ENCODE data around the gene E2F6.

- TF ChIP-seq CTCF (IDR thresholded peaks at IDR 0.05; ENCODE audit: insufficient read depth, low read length) (no peak), GABPA (IDR thresholded peaks at IDR 0.05; ENCODE audit: low read depth) (no peak), POLR2AphosphoS5 (IDR thresholded peaks at IDR 0.05; ENCODE audit: low read depth) (no peak), SPI1 (IDR thresholded peaks at IDR 0.05; ENCODE audit: borderline replicate concordance, low read depth) (no peak), REST (IDR thresholded peaks at IDR 0.05; ENCODE audit: insufficient replicate concordance, low read depth) (no peak)
Measured at GRCh38 chr2:11458753-11459152, 7.2 kb downstream of the E2F6 start.
